BE2C (cell line): ENCODE data around the gene RABGAP1.

Experiments used
- DNase-seq: peaks from one replicate; pipeline ENCODE4 v3.0.0-alpha.2; 2020
- H3K27me3 ChIP-seq: fragments of 250-450 bp; sonication (Bioruptor Pico); 2 replicates; pipeline ENCODE4 v1.5.1; 2020; ENCODE audit warnings: mild to moderate bottlenecking
- H3K36me3 ChIP-seq: fragments of 250-450 bp; sonication (Bioruptor Pico); 2 replicates; pipeline ENCODE4 v1.5.1; 2020; ENCODE audit warnings: mild to moderate bottlenecking
- H3K4me1 ChIP-seq: fragments of 250-450 bp; sonication (Bioruptor Pico); 2 replicates; pipeline ENCODE4 v1.5.1; 2020
- H3K4me3 ChIP-seq: 2 replicates; pipeline ENCODE4 v1.5.1; 2011; ENCODE audit warnings: low read depth, low read length
- H3K9me3 ChIP-seq: fragments of 250-450 bp; sonication (Bioruptor Pico); 2 replicates; pipeline ENCODE4 v1.5.1; 2020
- CTCF ChIP-seq: IDR thresholded peaks from 2 replicates; pipeline ENCODE4 v1.5.1; 2012; ENCODE audit warnings: mild to moderate bottlenecking, low read depth, low read length

The RABGAP1 gene

GRCh38 chr9:123027517-123027916, 86.7 kb downstream of the RABGAP1 start:
- no peaks in the 10 kb centered on the region for H3K4me1 ChIP-seq
- H3K27me3 ChIP-seq = no peaks in the 10 kb centered on the region
- DNase-seq = no peak
- no peak for TF ChIP-seq CTCF
- no peaks in the 10 kb centered on the region for H3K9me3 ChIP-seq
- H3K36me3 ChIP-seq = peaks cover 9% of the 10 kb centered on the region
- H3K4me3 ChIP-seq = no peak overlapping the region

- no peak for DNase-seq
- Histone ChIP-seq H3K4me3 (no peak overlapping the region), H3K4me1 (no peaks in the 10 kb centered on the region), H3K36me3 (peaks cover 3% of the 10 kb centered on the region), H3K27me3 (no peaks in the 10 kb centered on the region), H3K9me3 (no peaks in the 10 kb centered on the region)
- no peak for TF ChIP-seq CTCF
Measured at GRCh38 chr9:123028136-123028535, 87.3 kb downstream of the RABGAP1 start.

- no peaks in the 10 kb centered on the region for H3K4me1 ChIP-seq
- no peak for DNase-seq
- no peaks in the 10 kb centered on the region for H3K27me3 ChIP-seq
- no peaks in the 10 kb centered on the region for H3K36me3 ChIP-seq
- H3K4me3 ChIP-seq = no peak overlapping the region
- no peaks in the 10 kb centered on the region for H3K9me3 ChIP-seq
- TF ChIP-seq CTCF = no peak
Measured at GRCh38 chr9:123028973-123029372, 88.2 kb downstream of the RABGAP1 start.

DNA sequence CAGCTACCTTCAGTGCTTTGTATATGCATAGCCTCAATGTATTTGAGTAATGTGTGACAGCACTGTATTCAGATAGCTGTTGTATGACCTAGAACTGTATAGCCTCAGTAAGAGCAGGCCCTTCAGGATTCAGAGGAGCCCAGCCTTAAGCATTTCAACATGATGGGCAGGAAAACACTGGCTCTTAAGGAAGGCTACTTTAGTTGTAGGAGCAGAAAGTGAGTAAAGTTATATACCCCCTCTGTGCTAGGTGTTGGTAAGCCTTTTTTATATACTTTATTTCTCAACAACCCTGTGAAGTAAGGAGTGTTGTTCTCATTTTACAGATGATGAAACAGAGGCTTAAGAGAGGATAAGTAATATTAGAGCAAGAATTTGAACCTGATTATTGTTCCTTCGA, 91.1 kb downstream of the RABGAP1 start:
- H3K9me3 ChIP-seq = no peaks in the 10 kb centered on the region

GRCh38 chr9:123033352-123033751, 92.5 kb downstream of the RABGAP1 start, which contains the start of gene GPR21:
TSS of gene GPR21 (plus strand) at chr9:123033667. CDS start at chr9:123034567, 900 bp downstream.
- TF ChIP-seq CTCF = no peak
- Histone ChIP-seq H3K4me3 (no peak within 1 kb of the TSS), H3K9me3 (no peaks in the 10 kb centered on the region), H3K4me1 (no peaks in the 10 kb centered on the region), H3K27me3 (no peaks in the 10 kb centered on the region), H3K36me3 (no peaks in the 10 kb centered on the region; the same call in 1 of the 2 replicates)
- DNase-seq = no peak

More for the DNA sequence above, 91.1 kb downstream of the RABGAP1 start:
- Histone ChIP-seq H3K27me3 (no peaks in the 10 kb centered on the region), H3K36me3 (no peaks in the 10 kb centered on the region; the same call in 1 of the 2 replicates), H3K4me3 (no peak overlapping the region), H3K4me1 (no peaks in the 10 kb centered on the region)
- DNase-seq = no peak
- TF ChIP-seq CTCF = no peak

DNA sequence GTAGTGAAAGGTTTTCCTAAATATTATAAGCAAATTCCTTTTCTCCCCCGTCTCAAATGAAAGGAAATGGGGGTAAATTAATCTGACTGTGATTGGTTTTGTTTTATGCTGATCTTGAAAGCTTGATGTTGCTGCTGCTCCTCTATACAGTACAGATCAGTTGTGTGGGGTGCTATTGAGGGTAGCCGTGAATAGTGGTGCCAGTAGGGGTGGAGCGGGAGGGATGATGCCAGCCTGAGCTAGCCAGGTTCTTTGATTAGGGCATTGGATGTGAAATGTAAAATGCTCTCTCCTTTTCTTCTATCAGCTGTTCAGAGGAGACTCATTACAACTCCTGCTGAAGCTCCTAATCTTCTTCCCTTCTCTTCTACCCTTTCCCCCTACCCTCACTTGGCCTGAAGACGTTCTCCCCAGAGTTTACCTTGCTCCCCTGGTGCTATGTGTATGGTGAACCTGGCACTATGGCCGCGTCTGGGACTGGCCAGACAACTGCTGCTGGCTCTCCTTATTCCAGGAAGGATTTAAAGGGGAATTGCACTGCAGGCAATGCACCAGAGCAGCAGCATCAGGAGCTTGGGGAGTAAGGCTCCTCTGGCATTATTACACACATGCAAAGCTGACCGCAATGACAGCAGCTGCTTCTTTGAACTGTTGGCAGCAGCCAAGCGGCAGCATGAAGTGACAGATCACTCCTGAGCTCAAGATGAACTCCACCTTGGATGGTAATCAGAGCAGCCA, 93.2 kb downstream of the RABGAP1 start:
- no peak overlapping the region for H3K4me3 ChIP-seq
- DNase-seq = no peak
- TF ChIP-seq CTCF = no peak
- H3K4me1 ChIP-seq = no peaks in the 10 kb centered on the region
- no peaks in the 10 kb centered on the region for H3K9me3 ChIP-seq
- H3K36me3 ChIP-seq = no peaks in the 10 kb centered on the region; the same call in 1 of the 2 replicates
- no peaks in the 10 kb centered on the region for H3K27me3 ChIP-seq
